Hypothalamus (tissue), 51 donors: ENCODE results near the gene DKK2.

Experiments
- DNase-seq, 51 donors: peaks; one replicate each; lab custom pipeline; 2025; lab: John Stamatoyannopoulos, UW

The DKK2 gene

GRCh38 chr4:107018344-107018735, 17.8 kb downstream of the DKK2 start:
- no peak for DNase-seq

GRCh38 chr4:107017443-107018343, 18.4 kb downstream of the DKK2 start:
- DNase-seq: no peak

GRCh38 chr4:107011312-107011711, 24.8 kb downstream of the DKK2 start:
- DNase-seq: no peak

GRCh38 chr4:107009196-107009968, 26.7 kb downstream of the DKK2 start:
- no peak for DNase-seq

GRCh38 chr4:107008115-107008514, 28.0 kb downstream of the DKK2 start:
- no peak for DNase-seq

GRCh38 chr4:107006218-107006617, 29.9 kb downstream of the DKK2 start:
- DNase-seq: no peak

GRCh38 chr4:106996490-106996889, 39.6 kb downstream of the DKK2 start:
- DNase-seq: no peak

GRCh38 chr4:106993827-106994226, 42.3 kb downstream of the DKK2 start:
- no peak for DNase-seq

GRCh38 chr4:106987311-106987710, 48.8 kb downstream of the DKK2 start:
- no peak for DNase-seq

- DNase-seq: no peak
Measured at GRCh38 chr4:106986486-106986885, 49.6 kb downstream of the DKK2 start.

- DNase-seq: no peak
Measured at GRCh38 chr4:106985830-106986229, 50.3 kb downstream of the DKK2 start.

- no peak for DNase-seq
Measured at GRCh38 chr4:106982711-106983211, 53.4 kb downstream of the DKK2 start.

- DNase-seq: no peak
Measured at GRCh38 chr4:106981431-106981830, 54.7 kb downstream of the DKK2 start.

- DNase-seq: no peak
Measured at GRCh38 chr4:106979476-106979875, 56.6 kb downstream of the DKK2 start.

GRCh38 chr4:106978046-106978774, 57.9 kb downstream of the DKK2 start:
- no peak for DNase-seq

GRCh38 chr4:106971636-106972035, 64.5 kb downstream of the DKK2 start:
- no peak for DNase-seq

GRCh38 chr4:106967892-106968291, 68.2 kb downstream of the DKK2 start:
- DNase-seq: no peak

GRCh38 chr4:106953036-106953705, 82.9 kb downstream of the DKK2 start:
- no peak for DNase-seq

- DNase-seq: no peak
Measured at GRCh38 chr4:106951891-106952290, 84.2 kb downstream of the DKK2 start.

- DNase-seq: no peak
Measured at GRCh38 chr4:106941841-106942240, 94.3 kb downstream of the DKK2 start.
